Calu3 (cell line): Measurements from ENCODE around the gene GNG4. TPM values are rescaled to one million over a fixed set of nuclear protein-coding genes. Genes with fewer than 3 reads are reported as not detected.

ENCODE experiments used
- BruUV-seq: library from RNA; stranded (reverse); fragments of 400-500 nt; replicated peaks from 2 replicates; lab custom pipeline; 2021; lab: Mats Ljungman, UMichigan
- CTCF ChIA-PET: fragments of 300-600 bp; sonication (Branson Sonifier 250); formaldehyde crosslinking; loops from one replicate; lab custom pipeline; 2022; ENCODE audit warnings: antibody characterized with exemption; lab: Charles Lee
- DNase-seq: peaks from one replicate; pipeline ENCODE4 v3.0.0; 2022
- H3K27ac Mint-ChIP-seq: one replicate; pipeline ENCODE4 v1.8.0; 2022; ENCODE audit warnings: mixed read lengths; ENCODE audit not compliant: unreplicated experiment
- H3K27me3 Mint-ChIP-seq: one replicate; pipeline ENCODE4 v1.8.0; 2022; ENCODE audit warnings: mixed read lengths; ENCODE audit not compliant: unreplicated experiment
- H3K36me3 Mint-ChIP-seq: one replicate; pipeline ENCODE4 v1.8.0; 2022; ENCODE audit warnings: mild to moderate bottlenecking, moderate library complexity, mixed read lengths; ENCODE audit not compliant: insufficient read depth, unreplicated experiment
- H3K4me1 Mint-ChIP-seq: one replicate; pipeline ENCODE4 v1.8.0; 2022; ENCODE audit warnings: mild to moderate bottlenecking, low read depth, mixed read lengths; ENCODE audit not compliant: unreplicated experiment
- H3K4me3 Mint-ChIP-seq: one replicate; pipeline ENCODE4 v1.8.0; 2022; ENCODE audit warnings: mild to moderate bottlenecking, low read depth, moderate library complexity, mixed read lengths; ENCODE audit not compliant: unreplicated experiment
- H3K9me3 Mint-ChIP-seq: one replicate; pipeline ENCODE4 v1.8.0; 2022; ENCODE audit warnings: low read depth, mixed read lengths; ENCODE audit not compliant: unreplicated experiment
- CTCF ChIP-seq: fragments of 200-600 bp; IDR thresholded peaks from one replicate; pipeline ENCODE4 v1.8.0; 2022; ENCODE audit warnings: antibody characterized with exemption; ENCODE audit not compliant: unreplicated experiment
- intact Hi-C: fragments of 100-400 bp; cut with micrococcal nuclease; formaldehyde crosslinking; loops from one replicate; pipeline ENCODE4 v1.10.0; 2022; ENCODE audit not compliant: unreplicated experiment
- total RNA-seq: library from RNA; stranded (reverse); gene quantifications from 2 replicates; pipeline ENCODE4 v1.2.3, GENCODE V29; 2022

Gene GNG4
- total RNA-seq, 1 experiment from 2014 or later, result 18.4 TPM

GRCh38 chr1:235688096-235688495 lies 38.5 kb upstream of the GNG4 start:
- DNase-seq, result no peak
- intact Hi-C loops, result no loop called here
- Mint-ChIP-seq H3K27me3 (no peaks in the 10 kb centered on the region), H3K4me3 (no peak overlapping the region), H3K27ac (no peak overlapping the region), H3K9me3 (no peaks in the 10 kb centered on the region), H3K36me3 (no peaks in the 10 kb centered on the region), H3K4me1 (no peaks in the 10 kb centered on the region)
- no peak for TF ChIP-seq CTCF
- CTCF ChIA-PET, result no interaction called here
- BruUV-seq, result no TSS peak

- H3K36me3 Mint-ChIP-seq, result no peaks in the 10 kb centered on the region
- intact Hi-C loops, result no loop called here
- H3K4me1 Mint-ChIP-seq, result no peaks in the 10 kb centered on the region
- no TSS peak for BruUV-seq
- no peak for TF ChIP-seq CTCF
- no peaks in the 10 kb centered on the region for H3K9me3 Mint-ChIP-seq
- H3K4me3 Mint-ChIP-seq, result no peak overlapping the region
- no peaks in the 10 kb centered on the region for H3K27me3 Mint-ChIP-seq
- DNase-seq, result no peak
- no peak overlapping the region for H3K27ac Mint-ChIP-seq
- CTCF ChIA-PET, result no interaction called here
Measured at GRCh38 chr1:235683653-235684052, 34.1 kb upstream of the GNG4 start.

- BruUV-seq, result no TSS peak
- CTCF ChIA-PET, result no interaction called here
- no peak for TF ChIP-seq CTCF
Measured at GRCh38 chr1:235682216-235682615, 32.6 kb upstream of the GNG4 start.

GRCh38 chr1:235679644-235680043 lies 30.1 kb upstream of the GNG4 start:
- H3K27me3 Mint-ChIP-seq, result no peaks in the 10 kb centered on the region
- DNase-seq, result no peak
- intact Hi-C loops, result no loop called here
- CTCF ChIA-PET, result no interaction called here
- no peaks in the 10 kb centered on the region for H3K36me3 Mint-ChIP-seq
- H3K4me1 Mint-ChIP-seq, result no peaks in the 10 kb centered on the region
- H3K27ac Mint-ChIP-seq, result no peak overlapping the region
- TF ChIP-seq CTCF, result no peak
- H3K9me3 Mint-ChIP-seq, result no peaks in the 10 kb centered on the region
- BruUV-seq, result no TSS peak
- H3K4me3 Mint-ChIP-seq, result no peak overlapping the region

More at GRCh38 chr1:235682216-235682615, 32.6 kb upstream of the GNG4 start:
- DNase-seq, result no peak
- H3K4me3 Mint-ChIP-seq, result no peak overlapping the region
- no peaks in the 10 kb centered on the region for H3K27me3 Mint-ChIP-seq
- intact Hi-C loops, result no loop called here
- no peaks in the 10 kb centered on the region for H3K36me3 Mint-ChIP-seq
- H3K9me3 Mint-ChIP-seq, result no peaks in the 10 kb centered on the region
- H3K27ac Mint-ChIP-seq, result no peak overlapping the region
- no peaks in the 10 kb centered on the region for H3K4me1 Mint-ChIP-seq

GRCh38 chr1:235679005-235679404 lies 29.4 kb upstream of the GNG4 start:
- BruUV-seq, result no TSS peak
- H3K4me3 Mint-ChIP-seq, result no peak overlapping the region
- intact Hi-C loops, result no loop called here
- H3K27ac Mint-ChIP-seq, result no peak overlapping the region
- H3K4me1 Mint-ChIP-seq, result no peaks in the 10 kb centered on the region
- no peaks in the 10 kb centered on the region for H3K36me3 Mint-ChIP-seq
- no peak for DNase-seq
- H3K9me3 Mint-ChIP-seq, result no peaks in the 10 kb centered on the region
- CTCF ChIA-PET, result no interaction called here
- H3K27me3 Mint-ChIP-seq, result no peaks in the 10 kb centered on the region
- no peak for TF ChIP-seq CTCF
